Suprapubic skin (tissue), 2 donors: Measurements from ENCODE around the gene NKAIN4.

Experiments used
- EP300 ChIP-seq: sonication (generic); formaldehyde crosslinking; IDR thresholded peaks from one replicate; pipeline ENCODE4 v1.6.1; 2017; ENCODE audit warnings: antibody characterized with exemption
- POLR2A ChIP-seq, 2 donors: fragments of 450-650 bp; IDR thresholded peaks; one replicate each; pipeline ENCODE4 v1.6.1; 2017; ENCODE audit warnings: antibody characterized with exemption in 2 of 2, mild to moderate bottlenecking in 2 of 2, moderate library complexity in 2 of 2

DNA sequence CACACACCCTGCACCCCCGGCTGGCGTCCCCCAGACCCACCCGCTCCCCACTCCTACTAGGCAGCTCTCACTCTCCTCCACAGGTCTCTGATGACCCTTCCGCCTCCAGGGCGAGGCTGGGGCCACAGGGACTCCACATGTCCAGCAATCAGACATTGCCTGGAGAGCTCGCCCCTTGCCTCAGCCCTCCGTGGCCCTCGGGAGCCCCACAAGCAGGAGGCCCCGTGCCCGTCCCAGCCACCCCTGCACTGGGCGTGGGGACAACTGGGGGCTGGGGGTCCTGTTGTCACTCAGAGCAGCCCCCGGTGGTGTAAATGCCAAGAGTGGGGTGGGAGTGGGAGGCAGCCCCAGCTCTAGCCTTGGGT, 40.3 kb upstream of the NKAIN4 start:
- no peak for TF ChIP-seq EP300
- TF ChIP-seq POLR2A (IDR thresholded peaks at IDR 0.05) = no peak
